Activated T-cell treated with anti-CD3 and anti-CD28 coated beads, Interleukin-2, amount 50 U/mL, for 48 hours (primary cell): ENCODE data around the gene CD247.

Source experiments
- DNase-seq, 2 experiments: peaks; one replicate each; pipeline ENCODE4 v3.0.0-alpha.2; 2020

Gene CD247

DNA sequence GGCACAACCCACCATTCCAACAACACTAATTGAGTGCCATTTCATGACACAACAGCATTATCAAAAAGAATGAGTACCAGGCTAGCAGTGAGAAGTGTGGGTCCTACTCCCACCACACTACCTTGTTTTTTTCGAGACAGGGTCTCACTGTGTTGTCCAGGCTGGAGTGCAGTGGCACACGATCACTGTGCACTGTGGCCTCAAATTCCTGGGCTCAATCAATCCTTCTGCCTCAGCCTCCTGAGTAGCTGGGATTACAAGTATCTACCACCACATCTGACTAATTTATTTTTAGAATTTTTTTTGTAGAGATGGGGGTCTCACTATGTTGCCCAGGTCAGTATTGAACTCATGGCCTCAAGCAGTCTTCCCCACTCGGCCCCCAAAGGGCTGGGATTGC, 30.7 kb downstream of the CD247 start:
- DNase-seq = peak in 1 of 2 experiments; percentile 15

DNA sequence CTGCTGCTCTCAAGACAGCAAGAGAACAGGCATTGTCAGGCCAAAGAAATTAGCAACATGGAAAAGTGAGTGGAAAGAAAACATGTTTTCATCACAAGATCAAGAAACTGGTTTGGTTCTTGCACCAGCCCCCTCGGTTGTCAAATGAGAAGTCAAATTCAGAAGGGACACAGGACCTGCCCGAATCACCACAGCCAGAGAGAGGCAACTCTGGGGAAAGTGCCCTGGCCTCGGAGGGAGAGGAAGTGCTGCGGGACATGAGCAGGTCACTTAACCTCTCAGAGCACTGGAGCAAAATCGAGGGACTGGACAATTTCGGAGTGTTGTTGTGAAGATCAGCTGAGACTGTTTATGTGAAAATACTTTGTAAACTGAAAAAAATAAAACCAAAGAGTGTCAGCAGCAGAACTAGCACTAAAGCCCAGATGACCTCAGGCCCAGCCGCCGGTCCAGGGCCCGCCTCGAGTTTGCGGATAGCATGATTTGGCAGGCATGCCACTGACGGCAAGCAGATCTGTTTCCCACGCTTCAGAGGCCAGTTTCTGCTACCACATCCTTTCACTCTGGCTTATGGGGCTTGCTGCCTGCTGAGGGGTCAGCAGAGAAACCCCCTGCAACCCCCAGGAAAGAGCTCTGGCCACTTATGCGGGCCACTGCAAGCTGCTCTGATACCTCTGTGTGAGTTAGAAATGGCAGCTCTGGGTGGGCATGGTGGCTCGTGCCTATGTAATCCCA, 32.1 kb downstream of the CD247 start:
- peak; percentile 39 to 50 for DNase-seq

DNA sequence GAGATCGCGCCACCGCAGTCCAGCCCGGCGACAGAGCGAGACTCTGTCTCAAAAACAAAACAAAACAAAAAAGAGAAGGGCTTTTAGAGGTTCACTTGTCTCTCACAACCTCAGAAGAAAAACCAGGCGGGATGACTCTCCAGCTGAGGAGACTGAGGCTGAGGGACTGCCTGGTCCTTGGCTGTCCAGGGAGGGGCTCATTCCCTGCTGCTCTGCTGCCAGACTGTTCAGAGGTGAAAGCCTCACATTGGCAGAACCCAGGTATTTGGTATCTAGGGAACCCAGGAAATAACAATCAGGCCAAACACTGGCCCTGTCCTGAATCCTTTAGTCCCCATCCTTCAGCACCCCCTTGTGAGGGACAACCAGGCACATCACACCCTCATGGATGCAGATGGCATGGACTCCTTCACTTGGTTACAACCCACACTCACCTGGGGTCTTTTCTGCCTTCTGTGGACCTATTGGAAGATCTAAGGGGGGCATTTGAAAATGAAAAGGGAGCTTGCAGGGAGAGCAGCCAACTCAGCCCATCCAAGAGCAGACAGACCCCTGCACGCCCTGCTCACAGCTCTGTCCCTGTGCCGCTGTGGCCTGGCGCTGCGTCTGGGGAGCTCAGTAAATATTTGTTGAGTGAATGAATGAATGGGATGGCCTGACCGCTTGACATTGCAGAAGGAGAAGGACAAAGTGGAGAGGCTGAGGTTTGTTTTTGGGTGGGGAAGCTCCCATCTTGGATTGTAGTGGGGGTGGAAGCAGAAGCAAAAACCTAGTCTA, 33.4 kb downstream of the CD247 start:
- DNase-seq = peak; percentile 28 to 32

DNA sequence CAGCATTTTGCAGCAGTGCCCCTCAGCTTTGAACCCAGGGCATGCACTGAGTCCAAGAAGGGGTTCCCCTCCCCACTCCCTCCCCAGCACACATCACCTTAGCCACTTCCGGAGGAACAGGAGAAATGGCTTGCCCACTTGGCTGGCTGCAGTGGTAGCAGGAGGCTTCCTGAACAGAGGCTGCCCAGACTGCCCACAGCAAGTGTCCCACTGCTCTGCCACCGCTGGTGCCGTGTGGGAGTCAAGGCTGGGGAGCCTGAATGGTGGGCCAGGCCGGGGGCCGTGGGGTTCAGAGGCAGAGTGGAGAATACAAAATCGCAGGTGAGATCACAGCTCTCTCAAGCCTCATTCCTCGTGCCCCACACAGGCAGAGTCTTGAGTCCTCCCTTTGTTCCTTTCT, 34.5 kb downstream of the CD247 start:
- peak; percentile 50 to 55 for DNase-seq

DNA sequence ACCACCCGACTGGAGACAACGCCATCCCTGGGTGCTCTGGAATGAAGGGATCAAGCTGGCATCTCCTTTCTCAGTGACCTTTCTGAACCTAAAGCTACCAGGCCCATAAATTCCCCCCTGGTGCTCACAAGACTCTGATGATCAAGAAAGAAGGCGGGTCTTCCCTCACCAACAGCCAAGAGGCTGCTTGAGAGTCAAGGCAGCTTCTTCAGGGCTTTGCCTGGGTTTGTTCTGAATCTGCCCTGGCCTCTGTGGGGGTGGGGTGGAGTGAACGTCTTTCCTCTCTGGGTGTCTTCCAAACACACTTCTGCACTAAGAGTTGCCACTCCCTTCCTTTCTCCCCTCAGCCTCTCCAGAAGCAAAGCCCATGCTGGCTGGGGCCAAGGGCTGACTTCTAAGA, 36.1 kb downstream of the CD247 start:
- peak; percentile 65 to 68 for DNase-seq

DNA sequence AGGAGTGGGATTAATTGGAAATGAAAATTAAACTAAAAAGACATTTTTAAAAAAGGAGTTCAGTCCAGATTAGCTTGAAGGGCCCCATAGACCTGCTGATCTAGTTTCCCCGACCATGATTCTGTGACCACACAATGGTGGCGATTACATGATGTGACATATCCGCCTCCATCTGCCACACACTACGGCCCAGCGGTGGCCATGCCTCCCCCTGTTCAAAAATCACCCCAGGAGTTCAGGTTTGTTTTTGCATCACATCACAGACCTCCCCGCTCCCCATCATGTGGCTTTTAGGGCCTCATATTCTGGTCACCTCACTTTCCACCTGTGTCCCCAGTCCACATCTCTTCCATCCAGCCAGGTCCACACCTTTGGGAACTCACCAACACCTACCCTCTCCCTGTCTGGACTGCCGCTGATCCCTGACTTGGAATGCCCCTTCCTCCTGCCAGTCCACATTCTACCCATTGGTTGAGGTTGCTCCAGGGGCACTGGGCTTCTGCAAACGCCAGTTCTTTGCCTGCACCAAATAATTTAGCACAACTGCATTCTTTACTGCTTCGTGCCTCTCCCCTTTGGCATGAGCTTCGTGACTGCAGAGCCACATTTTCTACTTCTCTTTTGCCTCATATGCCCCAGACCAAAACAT, 38.9 kb downstream of the CD247 start:
- DNase-seq = peak; percentile 31 to 38

DNA sequence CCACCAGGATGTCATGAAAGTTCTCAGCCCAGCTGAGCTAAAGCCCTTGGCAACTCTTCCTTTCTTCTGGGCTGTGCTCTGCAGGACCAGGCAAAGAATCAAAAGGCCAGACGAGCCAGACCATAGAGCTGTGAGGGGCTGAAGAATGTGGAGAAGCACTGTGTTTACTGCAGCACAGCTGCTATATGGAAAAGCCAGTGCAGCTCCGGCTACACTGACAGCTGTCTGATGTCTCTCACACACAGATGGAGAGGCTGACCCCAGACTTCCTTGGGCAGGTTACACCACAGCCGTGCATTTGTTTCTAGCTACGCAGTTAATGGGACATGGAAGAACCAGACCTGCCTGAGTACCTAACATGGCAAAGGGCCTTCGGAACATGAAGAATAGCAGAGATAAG, 40.3 kb downstream of the CD247 start:
- peak; percentile 16 to 19 for DNase-seq

DNA sequence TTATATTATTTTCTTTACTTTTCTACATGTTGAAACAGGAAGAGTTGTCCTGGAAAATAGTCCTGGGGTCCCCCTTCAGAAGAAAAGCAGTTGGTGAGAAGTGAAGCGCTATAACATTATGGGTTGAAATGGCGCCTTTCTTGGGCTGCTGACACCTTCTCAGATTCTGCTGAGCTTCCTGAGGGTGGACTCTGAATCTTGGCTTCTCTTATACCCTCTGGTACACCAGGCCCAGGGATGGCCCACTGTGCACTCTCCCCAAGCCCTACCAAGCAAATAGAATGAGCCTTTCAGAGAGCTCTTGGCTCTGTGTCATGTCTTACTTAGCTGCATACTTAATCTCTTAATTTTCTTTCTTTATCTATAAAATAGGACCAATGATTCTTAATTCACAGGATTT, 42.3 kb downstream of the CD247 start:
- DNase-seq = peak in 1 of 2 experiments; percentile 13

DNA sequence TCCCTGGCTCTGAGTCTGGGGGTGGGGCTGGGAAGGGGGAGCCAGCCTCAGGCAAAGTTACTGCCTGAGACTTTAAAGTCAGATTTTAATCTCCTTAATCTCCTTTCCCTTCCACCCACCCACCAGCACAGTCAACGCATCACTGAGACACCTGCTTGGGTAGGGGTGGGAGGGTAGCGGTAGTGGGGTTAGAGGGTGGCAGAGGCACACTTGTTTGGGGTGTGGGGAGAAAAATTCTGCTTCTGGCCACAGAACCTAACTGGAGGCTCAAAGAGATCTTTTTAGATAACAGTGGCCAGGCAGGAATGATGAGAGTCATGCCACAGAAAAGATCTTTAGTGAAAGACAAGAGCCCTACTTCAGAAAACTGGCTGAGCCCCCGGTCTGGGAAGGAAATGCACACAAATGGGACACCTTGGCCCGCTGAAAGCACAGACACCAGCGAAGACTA, 44.1 kb downstream of the CD247 start:
- peak; percentile 68 to 73 for DNase-seq

DNA sequence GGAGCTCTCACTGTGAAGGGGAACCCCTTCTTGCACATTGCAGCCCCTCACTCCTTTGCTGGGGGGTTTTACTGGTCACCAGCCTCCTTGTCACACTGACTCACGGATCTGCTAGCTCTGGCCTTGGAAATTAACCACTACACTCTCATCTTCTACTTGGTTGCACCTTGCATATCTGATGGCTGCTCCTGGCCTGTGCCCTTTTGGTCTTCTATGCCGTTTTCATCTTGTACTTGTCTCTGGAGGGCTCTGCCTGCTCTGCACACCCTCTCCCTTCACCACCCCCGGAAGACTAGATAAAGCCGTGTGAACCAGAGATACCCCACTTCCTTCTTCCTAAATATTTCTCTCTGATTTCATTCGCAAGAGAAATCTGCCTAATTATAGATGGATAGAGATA, 44.6 kb downstream of the CD247 start:
- peak; percentile 39 to 40 for DNase-seq

DNA sequence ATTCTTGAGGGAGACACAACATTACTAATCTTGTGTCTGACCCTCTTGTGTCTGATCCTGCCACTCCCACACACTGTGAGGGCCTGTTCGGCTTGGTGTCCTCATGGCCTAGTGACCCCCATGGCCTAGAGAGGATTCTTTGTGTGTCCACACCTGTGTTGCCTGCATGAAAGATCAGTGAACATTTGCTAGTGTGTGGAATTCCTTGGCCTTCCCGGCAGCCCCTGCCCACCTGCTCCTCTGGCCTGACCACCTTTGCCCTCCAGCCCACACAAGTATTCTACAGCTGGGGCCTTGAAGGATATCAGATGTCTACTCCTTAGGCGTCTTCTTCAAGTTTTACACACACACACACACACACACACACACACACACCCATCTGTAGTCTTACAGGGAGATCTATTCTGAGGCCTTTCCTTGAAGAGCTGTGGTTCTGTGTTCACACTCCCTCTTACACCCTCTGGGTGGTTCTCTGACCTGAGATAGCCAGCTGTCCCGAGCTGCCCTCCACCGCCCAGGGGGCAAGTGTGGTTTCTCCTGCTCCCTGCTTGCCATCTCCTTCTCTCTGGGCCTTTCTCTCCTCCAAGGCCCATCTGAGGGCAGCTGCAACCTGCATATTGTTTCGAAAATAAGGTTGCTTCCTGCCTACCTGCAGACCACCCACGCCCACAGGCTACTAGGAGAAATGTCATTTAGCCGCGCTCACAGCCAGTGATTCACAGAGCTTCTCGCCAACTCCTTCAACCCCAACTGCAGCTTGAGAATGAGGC, 45.4 kb downstream of the CD247 start:
- peak; percentile 67 to 71 for DNase-seq

DNA sequence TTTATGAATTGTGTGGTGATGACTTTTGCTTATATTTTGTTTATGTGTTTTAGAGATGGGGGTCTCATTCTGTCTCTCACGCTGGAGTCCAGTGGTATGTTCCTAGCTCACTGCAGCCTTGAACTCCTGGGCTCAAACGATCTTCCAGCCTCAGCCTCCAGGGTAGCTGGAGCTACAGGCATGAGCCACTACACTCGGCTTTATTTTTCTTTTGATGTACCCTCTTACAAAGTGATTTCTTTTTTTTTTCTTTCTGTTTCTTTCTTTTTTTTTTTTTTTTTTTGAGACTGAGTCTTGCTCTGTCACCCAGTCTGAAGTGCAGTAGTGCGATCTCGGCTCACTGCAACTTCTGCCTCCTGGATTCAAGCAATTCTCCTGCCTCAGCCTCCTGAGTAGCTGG, 46.8 kb downstream of the CD247 start:
- peak in 1 of 2 experiments; percentile 17 for DNase-seq

DNA sequence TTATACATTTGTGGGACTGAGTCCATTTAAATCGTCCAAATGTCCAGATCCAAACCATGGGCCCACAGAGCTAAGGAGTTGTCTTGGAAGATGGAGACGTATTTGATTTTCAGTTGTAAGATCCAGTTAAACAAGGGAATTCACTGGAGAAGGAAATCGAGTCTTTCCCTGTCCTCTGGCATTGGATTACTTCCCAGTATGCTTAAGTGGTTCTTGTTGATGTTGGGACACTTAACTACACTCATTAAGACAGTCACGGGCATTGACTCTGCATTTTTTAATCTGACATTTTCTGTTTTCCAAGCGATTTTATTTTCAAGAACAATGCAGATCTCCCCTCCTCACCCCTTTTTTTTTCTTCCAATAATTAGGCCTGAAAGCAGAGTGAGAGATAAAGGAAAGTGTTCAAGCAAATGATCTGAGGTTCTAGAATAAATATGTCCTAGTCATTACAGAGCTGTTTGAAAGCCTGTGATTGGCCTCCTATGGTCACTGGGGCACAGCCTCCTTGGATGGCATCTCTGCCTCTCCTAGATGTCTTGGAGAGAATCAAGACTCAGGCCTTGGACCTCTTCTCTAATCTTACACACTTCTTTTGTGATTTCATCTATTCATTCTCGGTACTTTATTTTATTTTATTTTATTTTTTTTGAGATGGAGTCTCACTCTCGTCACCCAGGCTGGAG, 48.9 kb downstream of the CD247 start:
- peak in 1 of 2 experiments; percentile 5 for DNase-seq

DNA sequence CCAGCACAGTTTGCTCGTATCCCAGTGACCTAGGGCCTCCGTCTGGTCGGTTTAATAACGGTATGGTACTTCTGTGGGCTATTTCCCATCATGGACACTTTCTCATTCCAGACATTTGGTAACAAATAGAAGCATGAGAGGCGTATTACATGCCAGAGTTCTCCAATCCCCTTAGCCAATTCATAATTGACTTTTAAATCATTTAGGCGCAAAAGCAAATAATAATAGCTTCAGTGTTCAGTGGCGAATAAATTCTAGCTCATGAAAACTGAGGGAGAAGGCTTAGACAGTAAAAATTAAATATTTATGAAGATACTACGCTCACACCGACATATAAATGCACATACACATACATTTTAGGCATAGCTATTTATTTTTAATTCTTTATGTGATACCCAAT, 50.6 kb downstream of the CD247 start:
- DNase-seq = no peak

DNA sequence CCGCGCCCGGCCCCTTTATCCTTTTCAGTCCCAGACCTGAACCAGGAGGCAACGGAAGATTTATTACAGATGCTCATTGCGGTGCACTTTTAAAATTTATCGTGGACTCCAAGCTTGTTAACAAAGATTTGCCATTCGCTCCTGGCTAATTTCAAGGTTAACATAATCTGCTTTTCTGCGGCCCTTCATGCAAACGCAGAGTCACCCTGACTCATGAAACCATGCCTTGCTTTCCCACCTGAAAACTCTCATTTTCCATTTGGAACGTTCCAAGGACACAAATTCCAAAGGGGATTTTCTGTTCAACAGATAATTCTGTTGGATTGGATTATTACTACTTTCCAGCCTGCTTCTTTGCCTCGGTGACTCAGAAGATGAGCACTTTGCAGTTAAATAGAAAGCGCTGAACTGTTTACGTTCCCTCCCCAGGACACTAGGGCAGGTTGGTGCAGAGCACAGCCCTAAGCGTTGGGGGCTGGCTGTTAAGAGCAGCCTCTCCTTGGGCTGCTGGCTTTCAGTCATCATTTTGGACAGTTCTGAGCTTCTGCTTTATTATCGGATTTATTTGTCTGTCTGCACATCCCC, 51.1 kb downstream of the CD247 start:
- no peak for DNase-seq

DNA sequence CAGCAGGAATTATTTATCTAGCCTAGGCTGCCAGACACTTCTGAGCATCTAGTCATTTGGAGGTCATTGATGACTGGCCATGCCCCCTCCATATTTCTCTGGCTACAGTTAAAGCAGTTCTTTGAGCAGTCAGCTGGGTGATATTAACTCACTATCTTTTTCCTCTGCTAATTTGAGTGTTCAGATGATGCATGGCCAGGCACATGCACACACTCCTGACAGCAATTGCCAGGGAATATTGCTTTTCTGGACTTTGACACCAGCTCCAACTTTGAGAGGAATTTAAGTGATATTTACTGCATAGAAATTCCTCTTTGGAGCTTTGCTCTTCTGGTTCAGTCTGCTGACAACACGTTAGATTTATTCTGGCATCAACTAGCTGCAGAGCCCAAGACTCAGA, 52.6 kb downstream of the CD247 start:
- no peak for DNase-seq

DNA sequence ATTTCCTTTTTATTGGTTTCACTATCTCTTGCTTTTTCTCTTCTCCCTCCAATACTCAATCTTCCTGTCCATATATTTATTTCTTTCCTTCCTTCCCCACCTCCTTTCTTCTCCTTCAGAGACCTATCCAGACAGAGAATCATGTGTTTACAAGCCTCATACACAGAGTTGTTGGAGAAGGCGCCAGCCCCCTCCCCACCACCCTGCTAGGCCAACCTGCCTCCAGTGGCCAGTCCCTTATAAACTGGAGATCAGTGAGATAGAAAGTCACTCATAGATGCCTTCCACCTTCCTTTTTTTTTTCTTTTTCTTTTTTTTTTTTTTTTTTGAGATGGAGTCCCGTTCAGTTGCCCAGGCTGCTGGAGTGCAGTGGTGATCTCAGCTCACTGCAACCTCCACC, 53.3 kb downstream of the CD247 start:
- no peak for DNase-seq

DNA sequence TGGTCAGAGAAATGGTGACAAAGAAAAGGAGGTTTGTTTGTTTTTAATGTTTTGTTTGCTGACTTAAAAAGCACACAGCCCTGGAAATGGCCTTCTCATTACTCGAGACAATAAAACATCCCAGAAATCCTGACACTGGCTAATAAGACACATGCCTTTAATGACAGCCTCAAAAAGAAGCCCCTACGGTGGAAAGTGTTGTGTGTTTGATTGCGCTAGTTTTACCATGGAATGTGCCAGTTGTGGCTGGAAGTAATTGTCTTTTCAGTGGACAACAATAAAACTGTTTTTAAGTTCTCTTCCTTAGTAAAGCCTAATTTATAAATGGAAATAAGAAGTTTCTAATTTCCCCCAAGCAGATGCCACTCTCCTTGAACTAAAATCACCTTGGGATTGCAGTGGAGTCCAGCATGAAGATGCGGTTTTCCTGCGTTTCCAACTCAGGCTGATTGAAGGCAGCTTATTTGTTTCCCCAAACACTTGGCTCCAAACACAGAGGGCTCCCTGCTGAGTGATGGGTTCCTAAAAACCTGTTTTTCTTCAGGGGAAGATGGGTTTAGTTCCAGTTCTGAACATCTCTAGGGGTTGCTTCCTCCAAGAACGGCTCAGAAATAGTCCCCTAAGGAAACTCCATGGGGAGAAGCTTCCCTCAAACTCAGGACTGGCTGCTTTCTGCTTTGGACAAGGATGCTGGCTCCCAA, 54.3 kb downstream of the CD247 start:
- no peak for DNase-seq

DNA sequence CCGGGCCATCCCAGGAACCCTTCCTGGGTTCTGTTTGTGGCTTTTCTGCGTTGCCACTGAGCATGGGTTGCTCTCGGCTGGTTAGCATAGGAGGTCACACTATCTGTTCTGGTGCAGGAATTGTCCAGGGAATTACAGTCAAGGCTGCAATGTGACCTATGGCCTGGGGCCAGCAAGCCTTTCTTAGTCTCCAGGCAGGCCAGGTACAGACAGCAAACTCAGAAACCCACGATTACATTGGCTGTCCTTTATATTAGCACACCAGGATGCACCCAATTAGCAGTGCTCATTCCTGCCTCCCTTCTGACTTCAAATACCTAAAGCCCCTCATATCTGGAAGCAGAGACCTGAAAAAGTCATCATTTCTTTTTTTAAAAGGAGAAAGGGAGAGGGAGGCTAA, 55.2 kb downstream of the CD247 start:
- DNase-seq = no peak

DNA sequence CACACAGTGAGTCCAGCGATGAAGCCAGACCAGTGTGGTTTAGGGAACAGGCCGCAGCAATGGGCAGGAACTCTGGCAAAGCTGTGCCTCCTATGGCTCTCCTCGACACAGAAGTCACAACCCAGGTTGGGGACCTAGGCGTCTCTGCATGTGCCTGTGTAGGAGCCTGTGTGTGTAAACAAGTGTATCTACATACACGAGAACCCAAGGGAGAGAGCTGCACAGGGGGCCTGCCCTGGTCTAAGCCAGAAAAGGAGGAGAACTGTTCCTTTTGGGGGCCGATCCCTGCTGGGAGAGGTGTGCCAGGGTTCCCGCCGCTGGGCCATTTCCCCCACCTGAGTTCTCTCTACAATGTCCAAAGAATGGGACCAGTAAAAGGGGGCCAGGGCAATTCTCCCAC, 56.0 kb downstream of the CD247 start:
- peak; percentile 16 to 18 for DNase-seq

DNA sequence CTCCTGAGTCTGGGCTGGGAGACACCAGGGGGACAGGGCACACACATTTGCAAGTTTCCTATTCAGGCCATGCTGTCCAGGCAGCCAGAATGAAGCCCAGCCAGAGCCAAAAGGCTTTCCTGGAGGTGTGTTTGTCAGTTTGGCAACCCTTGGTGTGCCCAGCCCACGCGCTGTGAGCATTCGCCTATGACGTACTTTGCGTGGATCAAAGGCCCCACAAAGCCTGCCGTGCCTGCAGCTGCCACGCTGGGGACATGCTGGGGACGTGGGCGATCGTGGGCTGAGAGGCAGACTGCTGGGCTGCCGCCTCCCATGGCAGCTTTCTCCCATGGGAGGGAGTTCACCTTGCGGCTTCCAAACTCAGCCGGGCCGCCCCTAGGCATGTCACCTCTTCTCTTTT, 57.5 kb downstream of the CD247 start:
- DNase-seq = peak; percentile 58 to 64
